GM12878 (cell line): Measurements from ENCODE around the gene AVPR1B. TPM values are rescaled to one million over a fixed set of nuclear protein-coding genes. Genes with fewer than 3 reads are reported as not detected.

Experiments
- ATAC-seq: fragments of 200-7000 bp; cut with Tn5 transposase; 3 replicates; pipeline ENCODE4 v1.9.1; 2020; ENCODE audit warnings: mild to moderate bottlenecking, moderate library complexity
- BruUV-seq: library from RNA; stranded (reverse); fragments of 400-500 nt; replicated peaks from 2 replicates; lab custom pipeline; 2021; lab: Mats Ljungman, UMichigan
- CTCF ChIA-PET: fragments of 300-600 bp; sonication (Branson Sonifier 250); formaldehyde crosslinking; extraction: SDS; loops from one replicate; lab custom pipeline; 2021; ENCODE audit warnings: inconsistent platforms; lab: Yijun Ruan, JAX
- POLR2A ChIA-PET: fragments of 350-600 bp; formaldehyde crosslinking; extraction: SDS; loops from one replicate; lab custom pipeline; 2021; ENCODE audit warnings: inconsistent platforms; lab: Charles Lee
- RAD21 ChIA-PET: fragments of 300-600 bp; sonication (Branson Sonifier 250); formaldehyde crosslinking; loops from one replicate; lab custom pipeline; 2023; ENCODE audit warnings: antibody characterized with exemption; ENCODE audit not compliant: unreplicated experiment; lab: Charles Lee
- SMC1A ChIA-PET: fragments of 300-600 bp; sonication (Branson Sonifier 250); formaldehyde crosslinking; loops from one replicate; lab custom pipeline; 2023; ENCODE audit not compliant: unreplicated experiment, uncharacterized antibody; lab: Charles Lee
- DNase-seq: peaks from one replicate; pipeline ENCODE4 v3.0.0-alpha.2; 2011; ENCODE audit warnings: low read depth, low spot score
- FAIRE-seq: peaks from 3 replicates; lab custom pipeline; 2011; peaks lifted over from hg19 to GRCh38; lab: Jason Lieb, UNC
- H2AFZ ChIP-seq: 2 replicates; pipeline ENCODE4 v1.6.0; 2011; ENCODE audit warnings: low read depth, low read length, control low read depth; ENCODE audit not compliant: control insufficient read depth
- H3K27ac ChIP-seq: 2 replicates; pipeline ENCODE4 v1.5.1; 2011; ENCODE audit warnings: control low read depth; ENCODE audit not compliant: control insufficient read depth, insufficient read depth
- H3K27me3 ChIP-seq, 2 experiments: replicated peaks in 1 of 2; 2 replicates each; pipeline versions ENCODE4 v1.6.0 to v1.6.1; 2011; ENCODE audit warnings: low read length in 1 of 2; ENCODE audit not compliant: control insufficient read depth in 2 of 2, insufficient read depth in 2 of 2
- H3K36me3 ChIP-seq, 2 experiments: 2 replicates each; pipeline ENCODE4 v1.5.1; 2011; ENCODE audit warnings: low read length in 1 of 2; ENCODE audit not compliant: control insufficient read depth in 2 of 2, insufficient read depth in 2 of 2
- H3K4me1 ChIP-seq: 2 replicates; pipeline ENCODE4 v1.6.1; 2011; ENCODE audit warnings: mild to moderate bottlenecking, low read length, moderate library complexity, mixed read lengths; ENCODE audit not compliant: control insufficient read depth, insufficient read depth
- H3K4me2 ChIP-seq: 2 replicates; pipeline ENCODE4 v1.6.0; 2011; ENCODE audit warnings: control low read depth; ENCODE audit not compliant: control insufficient read depth, insufficient read depth
- H3K4me3 ChIP-seq: fragments of 200-600 bp; sonication (generic); 2 replicates; pipeline ENCODE4 v1.5.1; 2016
- H3K79me2 ChIP-seq: 2 replicates; pipeline ENCODE4 v1.6.0; 2011; ENCODE audit warnings: low read length; ENCODE audit not compliant: control insufficient read depth, insufficient read depth
- H3K9ac ChIP-seq: 2 replicates; pipeline ENCODE4 v1.8.0; 2011; ENCODE audit warnings: low read length, control low read depth, mixed read lengths; ENCODE audit not compliant: control insufficient read depth, insufficient read depth
- H3K9me3 ChIP-seq: replicated peaks from 3 replicates; pipeline ENCODE4 v1.5.1; 2011; ENCODE audit warnings: mild to moderate bottlenecking, low read length; ENCODE audit not compliant: control insufficient read depth, insufficient read depth
- H4K20me1 ChIP-seq: 2 replicates; pipeline ENCODE4 v1.6.0; 2011; ENCODE audit not compliant: control insufficient read depth, insufficient read depth
- BACH1 ChIP-seq: fragments of 450-650 bp; IDR thresholded peaks from 2 replicates; pipeline ENCODE4 v1.6.1; 2017; ENCODE audit warnings: mild to moderate bottlenecking, borderline replicate concordance
- EGR1 ChIP-seq, 2 experiments: IDR thresholded peaks; 1 replicate in 1 of 2; 2 replicates in 1 of 2; pipeline ENCODE4 v1.6.1; 2011 to 2012; ENCODE audit warnings: low read depth in 2 of 2, low read length in 2 of 2, borderline replicate concordance in 1 of 2, mild to moderate bottlenecking in 1 of 2, moderate library complexity in 1 of 2
- ESRRA ChIP-seq: IDR thresholded peaks from 2 replicates; pipeline ENCODE4 v1.6.1; 2012; ENCODE audit warnings: mild to moderate bottlenecking, low read length, improper control_type of control experiment
- FOS ChIP-seq: IDR thresholded peaks from 3 replicates; pipeline ENCODE4 v1.6.1; 2011; ENCODE audit warnings: borderline replicate concordance; ENCODE audit not compliant: insufficient read length; ENCODE audit errors: extremely low read depth
- NR2C2 ChIP-seq: IDR thresholded peaks from 2 replicates; pipeline ENCODE4 v1.6.1; 2011; ENCODE audit warnings: borderline replicate concordance, low read depth; ENCODE audit not compliant: control insufficient read depth, insufficient read length
- SUPT20H ChIP-seq: IDR thresholded peaks from 2 replicates; pipeline ENCODE4 v1.6.1; 2011; ENCODE audit warnings: low read depth, mild to moderate bottlenecking, low read length, moderate library complexity, borderline replicate concordance; ENCODE audit not compliant: control insufficient read depth
- TAF1 ChIP-seq: IDR thresholded peaks from 2 replicates; pipeline ENCODE4 v1.6.1; 2011; ENCODE audit warnings: mild to moderate bottlenecking, low read depth, low read length, borderline replicate concordance
- WGBS: methylation state at CpG from one replicate; pipeline ENCODE4 v1.1.6; 2016; ENCODE audit warnings: low lambda C conversion rate; ENCODE audit not compliant: insufficient replicate concordance, insufficient coverage; ENCODE audit errors: missing lambda C conversion rate; 5-methylcytosine and 5-hydroxymethylcytosine counted together
- in situ Hi-C: fragments of 300-500 bp; cut with MboI; formaldehyde crosslinking; loops from 9 replicates; pipeline ENCODE4 v1.14.3; 2018; ENCODE audit warnings: mixed read lengths
- intact Hi-C: fragments of 100-400 bp; cut with micrococcal nuclease; formaldehyde crosslinking; loops from one replicate; pipeline ENCODE4 v1.14.2; 2022; ENCODE audit not compliant: unreplicated experiment
- polyA plus RNA-seq, 11 experiments: library from polyadenylated mRNA; depleted of rRNA in 4 of 11; unstranded in 6 of 11; stranded (reverse) in 5 of 11; fragments of >200 nt; fragmentation: Nextera tagmentation in 4 of 11; fragmentation: Illumina TruSeq in 1 of 11; extraction: Ambion mirVana in 4 of 11; extraction: Trizol in 1 of 11; gene quantifications; 1 replicate in 1 of 11; 2 replicates in 10 of 11; pipeline versions ENCODE4 v1.2.1 to v1.2.3, GENCODE V29; 2011 to 2016; ENCODE audit warnings: inconsistent platforms in 2 of 11, missing spikeins in 2 of 11, low read depth in 1 of 11
- total RNA-seq, 4 experiments: library from RNA; depleted of rRNA in 3 of 4; stranded (reverse); fragments of >200 nt in 3 of 4; fragmentation: Illumina TruSeq in 1 of 4; extraction: Trizol in 1 of 4; gene quantifications; 2 replicates each; pipeline versions ENCODE4 v1.2.1 to v1.2.3, GENCODE V29; 2013 to 2021
- TF ChIP-seq, protein P1 (sequence below): fragments of 450-650 bp; IDR thresholded peaks from 2 replicates; pipeline ENCODE4 v1.6.1; 2016; ENCODE audit warnings: mild to moderate bottlenecking
- TF ChIP-seq, protein P2 (sequence below): fragments of 450-650 bp; IDR thresholded peaks from 2 replicates; pipeline ENCODE4 v1.6.1; 2018; ENCODE audit warnings: mild to moderate bottlenecking, low read depth, moderate library complexity; ENCODE audit not compliant: partially characterized antibody

AVPR1B gene
- total and polyA plus RNA-seq, 10 of the 15 experiments (the other 5 are each of a cell fraction or from before 2014, with no cell fraction given), result not detected

DNA sequence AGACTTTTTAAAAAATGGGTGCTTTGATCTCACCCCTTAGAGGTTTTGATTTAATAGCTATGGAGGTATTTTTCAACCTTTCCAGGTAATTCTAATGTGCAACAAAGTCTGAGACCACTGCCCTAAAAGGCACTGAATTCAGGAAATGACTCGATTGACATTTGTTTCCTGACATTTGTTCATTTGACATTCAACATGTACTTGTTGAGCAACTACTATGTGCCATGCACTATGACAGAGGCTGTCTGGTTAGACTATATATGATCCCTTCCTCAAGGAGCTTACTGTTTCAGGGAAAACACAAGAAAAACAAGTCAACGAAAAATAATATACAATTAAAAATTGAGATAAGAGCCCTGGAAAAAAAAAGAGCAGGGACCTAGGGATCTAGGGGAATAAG is 25.6 kb upstream of the AVPR1B start:
- Histone ChIP-seq H3K9ac (no peak overlapping the region), H3K27me3 (peaks cover 1 to 14% of the 10 kb centered on the region in 2 experiments), H3K4me2 (no peak overlapping the region), H4K20me1 (no peaks in the 10 kb centered on the region), H3K4me3 (no peak overlapping the region), H3K9me3 (no peaks in the 10 kb centered on the region; the same call in 2 of the 3 replicates), H2AFZ (no peak overlapping the region), H3K79me2 (no peaks in the 10 kb centered on the region), H3K36me3 (no peaks in the 10 kb centered on the region), H3K27ac (no peak overlapping the region), H3K4me1 (no peaks in the 10 kb centered on the region)
- FAIRE-seq (no peak), ATAC-seq (no peak), DNase-seq (no peak)
- whole genome bisulfite sequencing, result 10% methylated on average over 2 of the region's 2 CpGs
- ChIA-PET RAD21 (no interaction called here), SMC1A (no interaction called here), CTCF (interaction anchor here (0.6 kb wide), 1 partner anchor 242 kb away, joined by 3 read pairs; no protein-coding TSS in a partner anchor), POLR2A (no interaction called here)
- BruUV-seq, result no TSS peak
- TF ChIP-seq EGR1 (IDR thresholded peaks at IDR 0.05; ENCODE audit: borderline replicate concordance in 1 of 2, low read depth in 2 of 2, low read length in 2 of 2) (no peak), ESRRA (no peak), SUPT20H (no peak), FOS (no peak), TAF1 (no peak)
- TF ChIP-seq, protein P1, sequence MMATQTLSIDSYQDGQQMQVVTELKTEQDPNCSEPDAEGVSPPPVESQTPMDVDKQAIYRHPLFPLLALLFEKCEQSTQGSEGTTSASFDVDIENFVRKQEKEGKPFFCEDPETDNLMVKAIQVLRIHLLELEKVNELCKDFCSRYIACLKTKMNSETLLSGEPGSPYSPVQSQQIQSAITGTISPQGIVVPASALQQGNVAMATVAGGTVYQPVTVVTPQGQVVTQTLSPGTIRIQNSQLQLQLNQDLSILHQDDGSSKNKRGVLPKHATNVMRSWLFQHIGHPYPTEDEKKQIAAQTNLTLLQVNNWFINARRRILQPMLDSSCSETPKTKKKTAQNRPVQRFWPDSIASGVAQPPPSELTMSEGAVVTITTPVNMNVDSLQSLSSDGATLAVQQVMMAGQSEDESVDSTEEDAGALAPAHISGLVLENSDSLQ, result no peak
- in situ Hi-C loops, result no loop called here
- intact Hi-C loops, result no loop called here

DNA sequence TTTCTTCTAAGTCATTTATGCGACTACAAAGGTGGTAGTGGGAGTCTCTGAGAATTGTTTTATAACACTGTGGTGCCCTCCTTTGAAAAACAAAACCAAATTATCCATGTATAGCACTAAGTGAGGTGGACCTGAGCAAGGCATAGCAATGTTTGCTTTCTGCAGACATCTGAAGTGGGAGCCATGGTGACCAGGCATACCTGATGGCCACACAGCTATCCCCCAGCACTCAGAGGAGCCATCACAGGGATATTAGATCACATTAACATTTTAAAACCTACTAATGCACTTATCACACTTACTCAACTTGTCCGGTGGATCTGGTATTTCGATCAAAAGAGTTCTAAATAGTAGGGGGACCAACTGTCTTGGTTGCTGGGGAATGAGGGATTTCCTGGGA is 24.8 kb upstream of the AVPR1B start:
- intact Hi-C loops, result no loop called here
- RAD21 ChIA-PET, result no interaction called here
- no TSS peak for BruUV-seq
- no peak for TF ChIP-seq BACH1
- TF ChIP-seq, protein P2, sequence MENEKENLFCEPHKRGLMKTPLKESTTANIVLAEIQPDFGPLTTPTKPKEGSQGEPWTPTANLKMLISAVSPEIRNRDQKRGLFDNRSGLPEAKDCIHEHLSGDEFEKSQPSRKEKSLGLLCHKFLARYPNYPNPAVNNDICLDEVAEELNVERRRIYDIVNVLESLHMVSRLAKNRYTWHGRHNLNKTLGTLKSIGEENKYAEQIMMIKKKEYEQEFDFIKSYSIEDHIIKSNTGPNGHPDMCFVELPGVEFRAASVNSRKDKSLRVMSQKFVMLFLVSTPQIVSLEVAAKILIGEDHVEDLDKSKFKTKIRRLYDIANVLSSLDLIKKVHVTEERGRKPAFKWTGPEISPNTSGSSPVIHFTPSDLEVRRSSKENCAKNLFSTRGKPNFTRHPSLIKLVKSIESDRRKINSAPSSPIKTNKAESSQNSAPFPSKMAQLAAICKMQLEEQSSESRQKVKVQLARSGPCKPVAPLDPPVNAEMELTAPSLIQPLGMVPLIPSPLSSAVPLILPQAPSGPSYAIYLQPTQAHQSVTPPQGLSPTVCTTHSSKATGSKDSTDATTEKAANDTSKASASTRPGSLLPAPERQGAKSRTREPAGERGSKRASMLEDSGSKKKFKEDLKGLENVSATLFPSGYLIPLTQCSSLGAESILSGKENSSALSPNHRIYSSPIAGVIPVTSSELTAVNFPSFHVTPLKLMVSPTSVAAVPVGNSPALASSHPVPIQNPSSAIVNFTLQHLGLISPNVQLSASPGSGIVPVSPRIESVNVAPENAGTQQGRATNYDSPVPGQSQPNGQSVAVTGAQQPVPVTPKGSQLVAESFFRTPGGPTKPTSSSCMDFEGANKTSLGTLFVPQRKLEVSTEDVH, result no peak
- no peak for TF ChIP-seq NR2C2

More for the DNA sequence above, 24.8 kb upstream of the AVPR1B start:
- Histone ChIP-seq H3K36me3 (no peaks in the 10 kb centered on the region), H3K9me3 (no peaks in the 10 kb centered on the region), H4K20me1 (no peaks in the 10 kb centered on the region), H3K27ac (no peak overlapping the region), H3K4me1 (no peaks in the 10 kb centered on the region), H3K79me2 (no peaks in the 10 kb centered on the region), H3K27me3 (peaks cover 1 to 14% of the 10 kb centered on the region in 2 experiments), H3K4me3 (no peak overlapping the region), H3K4me2 (no peak overlapping the region), H2AFZ (no peak overlapping the region), H3K9ac (no peak overlapping the region)
- WGBS, result 58% methylated on average over 3 of the region's 3 CpGs
- DNase-seq, result no peak
- in situ Hi-C loops, result no loop called here
- ATAC-seq, result no peak
- POLR2A ChIA-PET, result no interaction called here
- FAIRE-seq, result no peak
- CTCF ChIA-PET, result no interaction called here
- SMC1A ChIA-PET, result no interaction called here
